GM21825 (cell line): ENCODE results near the gene FADS1.

Experiments used
- ATAC-seq: cut with Tn5 transposase; IDR thresholded peaks from one replicate; pipeline ENCODE4 v1.9.1; 2021; ENCODE audit warnings: mild to moderate bottlenecking, moderate library complexity; ENCODE audit not compliant: unreplicated experiment

FADS1 gene

GRCh38 chr11:61827571-61828378 is 11.0 kb upstream of the FADS1 start, which contains the start of gene FADS2:
Gene FADS2 (plus strand): TSS chr11:61828300. CDS start chr11:61828391, 91 bp downstream.
- peak; percentile 57 for ATAC-seq

GRCh38 chr11:61826930-61827570 is 10.2 kb upstream of the FADS1 start:
- no peak for ATAC-seq

GRCh38 chr11:61820174-61820573 is 3.4 kb upstream of the FADS1 start:
- ATAC-seq, result no peak

GRCh38 chr11:61817471-61818202 is 834 bp upstream of the FADS1 start:
- no peak for ATAC-seq

GRCh38 chr11:61815790-61816735 is 740 bp downstream of the FADS1 start:
- peak; percentile 28 for ATAC-seq

- ATAC-seq, result peak; percentile 43
Measured at GRCh38 chr11:61814958-61815789, 1.6 kb downstream of the FADS1 start.

- ATAC-seq, result no peak
Measured at GRCh38 chr11:61814247-61814957, 2.4 kb downstream of the FADS1 start.

- no peak for ATAC-seq
Measured at GRCh38 chr11:61812736-61813411, 3.9 kb downstream of the FADS1 start.

- no peak for ATAC-seq
Measured at GRCh38 chr11:61811831-61812230, 5.0 kb downstream of the FADS1 start.

GRCh38 chr11:61810671-61811175 is 6.1 kb downstream of the FADS1 start:
- ATAC-seq, result no peak

GRCh38 chr11:61806785-61807184 is 10.0 kb downstream of the FADS1 start:
- no peak for ATAC-seq

GRCh38 chr11:61805146-61805545 is 11.7 kb downstream of the FADS1 start:
- no peak for ATAC-seq

GRCh38 chr11:61803889-61804647 is 12.7 kb downstream of the FADS1 start:
- no peak for ATAC-seq

GRCh38 chr11:61802605-61803004 is 14.2 kb downstream of the FADS1 start:
- no peak for ATAC-seq

- no peak for ATAC-seq
Measured at GRCh38 chr11:61800331-61801281, 16.2 kb downstream of the FADS1 start.

- no peak for ATAC-seq
Measured at GRCh38 chr11:61799665-61800284, 17.0 kb downstream of the FADS1 start.
